AG04449 (cell line): ENCODE data around the gene SALL1.

Experiments used
- CTCF ChIA-PET: fragments of 350-600 bp; formaldehyde crosslinking; extraction: SDS; loops from one replicate; lab custom pipeline; 2021; ENCODE audit warnings: antibody characterized with exemption; lab: Yijun Ruan, JAX
- POLR2A ChIA-PET: fragments of 400-600, 350-600 bp; formaldehyde crosslinking; extraction: SDS; loops from one replicate; lab custom pipeline; 2020; ENCODE audit warnings: antibody characterized with exemption, inconsistent platforms; lab: Yijun Ruan, JAX
- DNase-seq: peaks from one replicate; pipeline ENCODE4 v3.0.0-alpha.2; 2010; ENCODE audit warnings: low read depth, low spot score
- H3K4me3 ChIP-seq: 2 replicates; pipeline ENCODE4 v1.5.1; 2011; ENCODE audit warnings: low read depth, mild to moderate bottlenecking, control low read depth, low read length
- TF ChIP-seq, protein P1 (sequence below): IDR thresholded peaks from one replicate; pipeline ENCODE4 v1.5.1; 2011; ENCODE audit warnings: mild to moderate bottlenecking, moderate library complexity, low read length, control low read depth, inconsistent platforms; ENCODE audit not compliant: insufficient read depth; ENCODE audit errors: missing control alignments

The SALL1 gene

DNA sequence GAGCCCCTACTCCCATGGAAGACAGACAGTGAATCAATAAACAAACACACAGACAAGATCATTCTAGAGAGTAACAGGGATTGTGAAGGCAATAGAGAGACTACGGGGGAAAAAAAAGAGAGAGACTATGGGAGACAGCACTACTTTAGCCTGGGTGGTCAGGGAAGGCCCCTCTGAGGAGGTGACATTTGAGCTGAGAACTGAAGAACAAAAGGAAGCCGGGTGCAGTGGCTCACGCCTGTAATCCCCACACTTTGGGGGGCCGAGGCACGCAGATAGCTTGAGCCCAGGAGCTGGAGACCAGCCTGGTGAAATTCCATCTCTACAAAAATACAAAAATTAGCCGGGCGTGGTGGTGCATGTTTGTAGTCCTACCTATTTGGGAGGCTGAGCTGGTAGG lies 29.2 kb downstream of the SALL1 start:
- ChIA-PET POLR2A (no interaction called here), CTCF (no interaction called here)
- TF ChIP-seq, protein P1, sequence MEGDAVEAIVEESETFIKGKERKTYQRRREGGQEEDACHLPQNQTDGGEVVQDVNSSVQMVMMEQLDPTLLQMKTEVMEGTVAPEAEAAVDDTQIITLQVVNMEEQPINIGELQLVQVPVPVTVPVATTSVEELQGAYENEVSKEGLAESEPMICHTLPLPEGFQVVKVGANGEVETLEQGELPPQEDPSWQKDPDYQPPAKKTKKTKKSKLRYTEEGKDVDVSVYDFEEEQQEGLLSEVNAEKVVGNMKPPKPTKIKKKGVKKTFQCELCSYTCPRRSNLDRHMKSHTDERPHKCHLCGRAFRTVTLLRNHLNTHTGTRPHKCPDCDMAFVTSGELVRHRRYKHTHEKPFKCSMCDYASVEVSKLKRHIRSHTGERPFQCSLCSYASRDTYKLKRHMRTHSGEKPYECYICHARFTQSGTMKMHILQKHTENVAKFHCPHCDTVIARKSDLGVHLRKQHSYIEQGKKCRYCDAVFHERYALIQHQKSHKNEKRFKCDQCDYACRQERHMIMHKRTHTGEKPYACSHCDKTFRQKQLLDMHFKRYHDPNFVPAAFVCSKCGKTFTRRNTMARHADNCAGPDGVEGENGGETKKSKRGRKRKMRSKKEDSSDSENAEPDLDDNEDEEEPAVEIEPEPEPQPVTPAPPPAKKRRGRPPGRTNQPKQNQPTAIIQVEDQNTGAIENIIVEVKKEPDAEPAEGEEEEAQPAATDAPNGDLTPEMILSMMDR = no peak
- H3K4me3 ChIP-seq = no peak overlapping the region
- no peak for DNase-seq

DNA sequence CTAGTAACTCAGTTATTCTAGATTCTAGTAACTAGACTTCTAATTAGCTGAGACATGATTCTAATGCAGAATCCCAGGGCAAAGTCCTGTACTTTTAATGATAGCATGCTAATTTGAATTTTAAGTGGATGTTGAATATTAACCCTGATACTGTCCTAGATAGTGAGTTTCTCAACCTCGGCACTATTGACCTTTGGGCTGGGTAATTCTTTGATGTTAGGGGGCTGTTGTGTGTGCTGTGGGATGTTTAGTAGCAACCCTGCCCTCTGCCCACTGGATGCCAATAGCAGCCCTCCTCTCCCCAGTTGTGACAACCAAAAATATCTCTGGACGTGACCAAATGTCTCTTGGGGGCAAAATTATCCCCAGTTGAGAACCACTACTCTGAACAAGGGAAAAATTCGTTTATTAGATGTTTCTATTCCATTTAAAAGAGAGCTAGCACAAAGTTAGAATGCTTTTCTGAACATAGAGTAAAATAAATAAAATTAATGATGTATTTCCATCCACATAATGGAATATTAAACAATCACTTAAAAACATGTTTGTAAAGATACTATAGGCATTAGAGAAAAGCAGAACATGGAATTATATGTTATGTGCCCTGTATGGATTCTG lies 30.2 kb downstream of the SALL1 start:
- no peak overlapping the region for H3K4me3 ChIP-seq
- ChIA-PET CTCF (no interaction called here), POLR2A (no interaction called here)
- DNase-seq = no peak
- TF ChIP-seq, protein P1 = no peak

DNA sequence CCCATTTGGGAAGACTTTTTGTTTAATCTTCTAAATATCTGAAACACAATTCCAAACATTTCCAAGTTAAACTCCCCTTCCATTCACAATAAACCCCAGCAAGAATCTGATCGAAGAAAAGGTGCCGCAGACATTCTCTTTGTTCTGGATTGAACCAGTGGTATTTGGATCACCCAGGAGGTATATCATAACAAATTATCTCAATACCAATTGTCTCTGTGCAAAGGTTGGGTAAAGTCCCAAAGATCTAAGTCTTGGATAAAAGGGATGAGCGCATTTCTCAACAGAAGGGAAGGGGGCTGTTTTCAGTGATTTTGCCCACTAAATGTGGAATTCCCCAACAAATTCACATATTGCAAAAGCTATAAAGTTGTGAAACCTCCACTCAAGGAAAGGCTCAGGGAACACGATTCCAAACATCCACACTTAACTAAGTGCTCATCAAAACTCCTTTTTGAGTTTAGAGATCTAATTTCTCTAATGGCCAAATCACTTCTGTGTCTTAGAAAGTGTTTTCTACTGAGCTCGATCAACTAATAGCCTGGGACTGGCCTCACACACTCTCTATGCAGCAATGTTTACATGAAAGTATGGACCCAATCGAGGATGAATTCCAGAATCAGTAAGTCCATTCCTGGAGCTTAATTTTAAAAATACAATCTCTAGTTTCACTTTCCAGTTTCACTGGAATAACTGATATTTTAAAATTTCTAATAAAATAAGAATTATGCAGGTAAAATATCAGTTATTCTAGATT lies 30.9 kb downstream of the SALL1 start:
- TF ChIP-seq, protein P1 = no peak
- POLR2A ChIA-PET = no interaction called here
- CTCF ChIA-PET = no interaction called here
- H3K4me3 ChIP-seq = no peak overlapping the region
- no peak for DNase-seq

DNA sequence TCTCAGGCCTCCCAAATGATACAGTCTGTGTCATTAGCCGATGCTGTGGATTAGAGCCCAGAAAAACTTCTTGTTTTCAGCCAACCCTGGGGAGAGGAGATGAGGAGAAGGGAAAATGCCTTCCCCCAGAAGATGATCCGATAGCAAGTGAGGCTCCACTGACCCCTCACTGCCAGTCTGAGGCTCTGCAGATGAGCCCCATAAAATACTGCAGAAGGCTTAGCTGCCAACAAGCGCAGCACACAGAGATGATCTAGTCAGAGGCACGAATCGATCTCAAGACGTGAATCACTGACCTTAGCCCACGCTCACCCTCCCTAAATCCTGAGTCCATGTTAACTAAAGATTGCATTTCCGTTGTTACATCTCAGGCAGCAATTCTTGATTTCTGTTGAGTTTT lies 31.5 kb downstream of the SALL1 start:
- ChIA-PET POLR2A (no interaction called here), CTCF (no interaction called here)

DNA sequence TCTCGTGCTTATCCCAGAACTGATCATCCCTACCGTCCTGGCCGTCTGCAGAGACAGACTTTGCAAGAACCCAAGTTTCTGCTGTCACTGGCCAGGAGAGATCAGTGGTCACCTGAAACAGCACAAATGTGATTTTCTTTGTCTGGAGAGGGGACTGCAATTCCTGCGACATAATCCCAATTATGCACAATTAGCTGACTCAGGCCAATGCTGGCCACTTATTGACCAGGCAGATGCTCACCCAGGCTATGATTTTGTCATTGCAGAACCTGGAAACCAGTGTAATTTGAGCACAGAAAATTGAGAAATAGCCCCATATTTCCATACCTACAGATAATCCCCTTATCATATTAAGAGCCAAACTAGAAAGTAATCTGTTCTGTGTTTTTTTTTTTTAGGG lies 34.7 kb downstream of the SALL1 start:
- ChIA-PET POLR2A (no interaction called here), CTCF (no interaction called here)
- TF ChIP-seq, protein P1 = no peak
- no peak overlapping the region for H3K4me3 ChIP-seq
- DNase-seq = no peak

More for the DNA sequence above, 31.5 kb downstream of the SALL1 start:
- no peak overlapping the region for H3K4me3 ChIP-seq
- TF ChIP-seq, protein P1 = no peak
- DNase-seq = no peak

DNA sequence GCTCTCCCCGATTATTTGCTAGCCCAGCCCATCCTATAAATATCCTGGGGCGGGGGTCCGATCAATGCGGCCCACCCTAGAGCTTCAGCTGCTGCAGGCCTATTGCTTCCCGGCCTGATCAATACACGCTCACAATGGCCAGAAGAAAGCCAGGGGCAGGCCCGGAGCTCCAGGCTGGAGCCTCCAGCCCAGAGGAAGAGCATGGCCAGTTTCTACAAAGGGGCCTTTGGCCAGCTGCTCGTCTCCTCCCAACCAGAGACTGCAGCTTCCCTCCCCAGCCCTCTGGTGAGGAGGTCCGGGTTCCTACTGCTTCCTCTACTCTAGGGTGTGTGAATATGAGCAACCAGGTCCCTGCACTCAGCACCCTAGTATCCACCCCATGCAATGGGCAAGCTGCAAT lies 36.7 kb downstream of the SALL1 start:
- ChIA-PET CTCF (no interaction called here), POLR2A (no interaction called here)
- DNase-seq = no peak
- H3K4me3 ChIP-seq = no peak overlapping the region
- TF ChIP-seq, protein P1 = no peak
